Peyer's patch (tissue), 4 donors: ENCODE measurements around the gene SMURF1.

ENCODE experiments used
- POLR2A ChIP-seq, 2 donors: fragments of 450-650 bp; IDR thresholded peaks; one replicate each; pipeline ENCODE4 v1.5.1; 2017; ENCODE audit warnings: antibody characterized with exemption in 2 of 2, mild to moderate bottlenecking in 2 of 2, moderate library complexity in 2 of 2
- TF ChIP-seq, protein P1 (sequence below), 6 experiments: fragments of 450-650 bp in 4 of 6; fragments of 200-600 bp in 2 of 6; sonication (generic) in 1 of 6; IDR thresholded peaks; one replicate each; pipeline ENCODE4 v1.5.1; 2017 to 2019; ENCODE audit warnings: antibody characterized with exemption in 6 of 6, mild to moderate bottlenecking in 3 of 6, moderate library complexity in 1 of 6

DNA sequence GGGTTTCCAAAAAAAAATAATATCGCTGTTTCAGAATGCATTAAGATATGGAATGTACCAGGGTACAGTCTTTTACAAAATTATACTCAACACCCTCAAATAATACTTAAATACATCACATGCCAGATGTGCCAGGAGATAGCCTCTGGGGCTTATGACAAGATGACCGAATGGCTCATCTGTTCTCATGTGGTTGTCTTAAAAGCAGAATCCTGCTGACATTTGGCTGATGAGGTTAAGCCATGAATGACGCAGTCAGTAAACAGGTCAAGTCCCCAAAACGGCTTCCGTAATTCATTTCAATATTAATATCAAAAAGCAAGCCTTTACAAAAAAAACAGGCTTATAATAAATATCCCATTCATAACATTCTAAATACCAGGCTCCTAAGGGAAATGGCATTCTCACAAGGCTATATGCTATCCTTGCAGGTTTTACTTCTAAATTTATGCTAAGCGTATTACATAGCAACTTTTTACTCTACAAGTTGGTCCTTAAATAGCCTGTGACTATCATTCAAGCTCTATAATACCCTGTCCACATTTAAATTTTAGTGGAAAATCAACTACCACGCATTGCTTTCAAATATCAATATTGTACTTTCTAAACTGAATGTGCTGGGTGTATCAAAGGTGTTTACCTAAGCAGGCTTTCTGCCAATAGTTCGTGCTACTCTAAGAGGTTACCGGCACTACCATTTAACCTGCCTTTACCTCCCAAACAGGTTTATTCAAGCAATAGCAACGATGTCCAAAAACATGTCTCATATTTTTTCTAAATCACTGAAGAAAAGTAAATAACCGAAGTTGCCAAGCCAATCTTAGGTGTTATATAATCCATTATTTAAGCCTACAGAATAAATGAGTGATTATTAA lies 15.6 kb downstream of the SMURF1 start:
- TF ChIP-seq, protein P1, sequence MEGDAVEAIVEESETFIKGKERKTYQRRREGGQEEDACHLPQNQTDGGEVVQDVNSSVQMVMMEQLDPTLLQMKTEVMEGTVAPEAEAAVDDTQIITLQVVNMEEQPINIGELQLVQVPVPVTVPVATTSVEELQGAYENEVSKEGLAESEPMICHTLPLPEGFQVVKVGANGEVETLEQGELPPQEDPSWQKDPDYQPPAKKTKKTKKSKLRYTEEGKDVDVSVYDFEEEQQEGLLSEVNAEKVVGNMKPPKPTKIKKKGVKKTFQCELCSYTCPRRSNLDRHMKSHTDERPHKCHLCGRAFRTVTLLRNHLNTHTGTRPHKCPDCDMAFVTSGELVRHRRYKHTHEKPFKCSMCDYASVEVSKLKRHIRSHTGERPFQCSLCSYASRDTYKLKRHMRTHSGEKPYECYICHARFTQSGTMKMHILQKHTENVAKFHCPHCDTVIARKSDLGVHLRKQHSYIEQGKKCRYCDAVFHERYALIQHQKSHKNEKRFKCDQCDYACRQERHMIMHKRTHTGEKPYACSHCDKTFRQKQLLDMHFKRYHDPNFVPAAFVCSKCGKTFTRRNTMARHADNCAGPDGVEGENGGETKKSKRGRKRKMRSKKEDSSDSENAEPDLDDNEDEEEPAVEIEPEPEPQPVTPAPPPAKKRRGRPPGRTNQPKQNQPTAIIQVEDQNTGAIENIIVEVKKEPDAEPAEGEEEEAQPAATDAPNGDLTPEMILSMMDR (IDR thresholded peaks at IDR 0.05): no peak
- no peak for TF ChIP-seq POLR2A (IDR thresholded peaks at IDR 0.05)
